HepG2 (cell line): Measurements from ENCODE around the gene ARPP21. TPM values are rescaled to one million over a fixed set of nuclear protein-coding genes. Genes with fewer than 3 reads are reported as not detected.

ENCODE experiments used
- ATAC-seq: fragments of 200-7000 bp; cut with Tn5 transposase; 3 replicates; pipeline ENCODE4 v1.9.1; 2020; ENCODE audit warnings: mild to moderate bottlenecking, moderate library complexity
- BruUV-seq: library from RNA; stranded (reverse); fragments of 400-500 nt; replicated peaks from 2 replicates; lab custom pipeline; 2021; lab: Mats Ljungman, UMichigan
- CTCF ChIA-PET: fragments of 300-600 bp; formaldehyde crosslinking; extraction: SDS; loops from one replicate; lab custom pipeline; 2021; ENCODE audit warnings: low total read pairs, inconsistent platforms, low intra/inter-chr PET ratio; lab: Yijun Ruan, JAX
- POLR2A ChIA-PET: fragments of 350-600 bp; sonication (Branson Sonifier 250); formaldehyde crosslinking; loops from one replicate; lab custom pipeline; 2020; ENCODE audit warnings: antibody characterized with exemption, inconsistent platforms; lab: Yijun Ruan, JAX
- DNase-seq: peaks from one replicate; pipeline ENCODE4 v3.0.0-alpha.2; 2015; ENCODE audit warnings: low spot score
- FAIRE-seq: peaks from 3 replicates; lab custom pipeline; 2011; peaks lifted over from hg19 to GRCh38; lab: Jason Lieb, UNC
- H2AFZ ChIP-seq: one replicate; pipeline ENCODE4 v1.6.1; 2011; ENCODE audit warnings: low read length, inconsistent platforms
- H3K27ac ChIP-seq: fragments of 300-600 bp; 3 replicates; pipeline ENCODE4 v1.8.0; 2011; ENCODE audit warnings: mixed run types, mild to moderate bottlenecking, mixed read lengths, low read length, inconsistent platforms; ENCODE audit not compliant: insufficient read depth; ENCODE audit errors: extremely low read length
- H3K27me3 ChIP-seq, 2 experiments: fragments of 200-600 bp in 1 of 2; 2 replicates in 1 of 2; 3 replicates in 1 of 2; pipeline versions ENCODE4 v1.6.0 to v1.8.0; 2011; ENCODE audit warnings: low read length in 2 of 2, mild to moderate bottlenecking in 2 of 2, moderate library complexity in 2 of 2, inconsistent platforms in 1 of 2; ENCODE audit not compliant: insufficient read depth in 2 of 2, control insufficient read depth in 1 of 2
- H3K36me3 ChIP-seq, 2 experiments: fragments of 200-600 bp in 1 of 2; replicated peaks in 1 of 2; 2 replicates in 1 of 2; 3 replicates in 1 of 2; pipeline versions ENCODE4 v1.5.1 to v1.8.0; 2011; ENCODE audit warnings: low read length in 2 of 2, inconsistent platforms in 1 of 2; ENCODE audit not compliant: insufficient read depth in 2 of 2, control insufficient read depth in 1 of 2
- H3K4me1 ChIP-seq: 2 replicates; pipeline ENCODE4 v1.5.1; 2012; ENCODE audit warnings: low read length, inconsistent platforms; ENCODE audit not compliant: insufficient read depth
- H3K4me2 ChIP-seq: 2 replicates; pipeline ENCODE4 v1.6.0; 2011; ENCODE audit warnings: low read depth, low read length, inconsistent platforms
- H3K4me3 ChIP-seq, 3 experiments: fragments of 200-600 bp in 1 of 3; sonication (generic), shearing (Covaris generic) in 1 of 3; replicated peaks in 1 of 3; 2 replicates each; pipeline ENCODE4 v1.5.1; 2011 to 2016; ENCODE audit warnings: low read length in 3 of 3, inconsistent platforms in 2 of 3, low read depth in 2 of 3, mild to moderate bottlenecking in 2 of 3, control low read depth in 1 of 3, mixed read lengths in 1 of 3; ENCODE audit not compliant: insufficient read depth in 1 of 3
- H3K79me2 ChIP-seq: one replicate; pipeline ENCODE4 v1.6.1; 2011; ENCODE audit warnings: low read length, inconsistent platforms; ENCODE audit not compliant: insufficient read depth
- H3K9ac ChIP-seq: 2 replicates; pipeline ENCODE4 v1.6.0; 2011; ENCODE audit warnings: mild to moderate bottlenecking, low read depth, low read length, inconsistent platforms; ENCODE audit not compliant: insufficient read depth
- H3K9me3 ChIP-seq: 2 replicates; pipeline ENCODE4 v1.5.1; 2012; ENCODE audit warnings: mild to moderate bottlenecking, low read length
- H4K20me1 ChIP-seq: 2 replicates; pipeline ENCODE4 v1.6.0; 2011; ENCODE audit warnings: inconsistent platforms, mild to moderate bottlenecking, low read length, moderate library complexity; ENCODE audit not compliant: insufficient read depth
- ARID4A ChIP-seq: sonication (generic); formaldehyde crosslinking; IDR thresholded peaks from 2 replicates; pipeline ENCODE4 v1.5.0; 2020; ENCODE audit warnings: mild to moderate bottlenecking, missing genetic modification reagents, borderline replicate concordance
- ETS1 ChIP-seq: sonication (generic); formaldehyde crosslinking; IDR thresholded peaks from 2 replicates; pipeline ENCODE4 v1.4.0; 2020; ENCODE audit warnings: missing genetic modification reagents
- FOXJ3 ChIP-seq: sonication (generic); formaldehyde crosslinking; IDR thresholded peaks from 2 replicates; pipeline ENCODE4 v1.4.0; 2020; ENCODE audit warnings: missing genetic modification reagents, mild to moderate bottlenecking, borderline replicate concordance
- GPBP1L1 ChIP-seq: sonication (generic); formaldehyde crosslinking; IDR thresholded peaks from 2 replicates; pipeline ENCODE4 v1.5.0; 2020; ENCODE audit warnings: mild to moderate bottlenecking, missing genetic modification reagents
- HOXD1 ChIP-seq: sonication (generic); formaldehyde crosslinking; IDR thresholded peaks from 2 replicates; pipeline ENCODE4 v1.5.0; 2020; ENCODE audit warnings: missing genetic modification reagents
- ISL2 ChIP-seq: sonication (generic); formaldehyde crosslinking; IDR thresholded peaks from 2 replicates; pipeline ENCODE4 v1.5.0; 2020; ENCODE audit warnings: missing genetic modification reagents
- KAT8 ChIP-seq: IDR thresholded peaks from 2 replicates; pipeline ENCODE4 v1.6.1; 2016; ENCODE audit warnings: missing genetic modification reagents, missing compliant biosample characterization
- SRF ChIP-seq: IDR thresholded peaks from 2 replicates; pipeline ENCODE4 v1.6.1; 2011; ENCODE audit warnings: mild to moderate bottlenecking, low read depth, low read length, moderate library complexity
- THAP11 ChIP-seq: IDR thresholded peaks from 2 replicates; pipeline ENCODE4 v1.6.1; 2016; ENCODE audit warnings: missing biosample characterization, missing genetic modification reagents
- ZNF556 ChIP-seq: sonication (generic); formaldehyde crosslinking; IDR thresholded peaks from 2 replicates; pipeline ENCODE4 v1.4.0; 2020; ENCODE audit warnings: mild to moderate bottlenecking, missing genetic modification reagents, borderline replicate concordance
- ZNF850 ChIP-seq: sonication (generic); formaldehyde crosslinking; conservative IDR thresholded peaks from 2 replicates; pipeline ENCODE4 v1.9.0; 2021; ENCODE audit warnings: mild to moderate bottlenecking, missing genetic modification reagents
- WGBS: methylation state at CpG from one replicate; pipeline ENCODE4 v1.1.6; 2017; ENCODE audit warnings: low lambda C conversion rate; 5-methylcytosine and 5-hydroxymethylcytosine counted together
- in situ Hi-C: cut with HindIII; loops from 2 replicates; pipeline ENCODE4 v1.10.0; 2017; ENCODE audit warnings: low pct_unique_long_range_greater_than_20kb; ENCODE audit not compliant: extremely low pct_ligation_motif_present
- intact Hi-C: fragments of 100-400 bp; cut with micrococcal nuclease; formaldehyde crosslinking; loops from one replicate; pipeline ENCODE4 v1.10.0; 2022; ENCODE audit not compliant: unreplicated experiment
- polyA plus RNA-seq, 8 experiments: library from polyadenylated mRNA; depleted of rRNA in 3 of 8; stranded (reverse) in 7 of 8; unstranded in 1 of 8; fragments of >200 nt; fragmentation: Illumina TruSeq in 4 of 8; extraction: Trizol in 4 of 8; gene quantifications; 2 replicates each; pipeline versions ENCODE4 v1.2.1 to v1.2.3, GENCODE V29; 2011 to 2016; ENCODE audit warnings: low read depth in 4 of 8, missing spikeins in 1 of 8, mixed read lengths in 1 of 8; ENCODE audit not compliant: insufficient read depth in 1 of 8
- total RNA-seq, 5 experiments: library from RNA; depleted of rRNA; stranded (reverse); fragments of >200 nt; fragmentation: Illumina TruSeq; extraction: Trizol; gene quantifications; 2 replicates each; pipeline ENCODE4 v1.2.3, GENCODE V29; 2016; ENCODE audit warnings: low read depth in 1 of 5
- TF ChIP-seq, protein P1 (sequence below): sonication (generic); formaldehyde crosslinking; IDR thresholded peaks from 2 replicates; pipeline ENCODE4 v1.8.1; 2022; ENCODE audit warnings: mild to moderate bottlenecking, missing genetic modification reagents
- TF ChIP-seq, protein P2 (sequence below): sonication (generic); formaldehyde crosslinking; IDR thresholded peaks from 2 replicates; pipeline ENCODE4 v1.4.0; 2020; ENCODE audit warnings: missing genetic modification reagents

ARPP21 gene
- total and polyA plus RNA-seq, 2 of the 13 experiments (the other 11 are each of a cell fraction or from before 2014, with no cell fraction given), result not detected

GRCh38 chr3:35708394-35709271 is 69.3 kb downstream of the ARPP21 start:
- Histone ChIP-seq H3K9me3 (no peaks in the 10 kb centered on the region), H3K36me3 (no peaks in the 10 kb centered on the region), H3K4me1 (no peaks in the 10 kb centered on the region), H3K79me2 (no peaks in the 10 kb centered on the region), H3K27ac (no peak overlapping the region), H2AFZ (no peak overlapping the region), H3K27me3 (no peaks in the 10 kb centered on the region), H4K20me1 (no peaks in the 10 kb centered on the region), H3K4me3 (no peak overlapping the region), H3K4me2 (no peak overlapping the region), H3K9ac (no peak overlapping the region)
- ChIA-PET POLR2A (no interaction called here), CTCF (no interaction called here)
- TF ChIP-seq ZNF850 (CRISPR knock-in tag), result no peak
- TF ChIP-seq THAP11 (CRISPR knock-in tag), result no peak
- TF ChIP-seq SRF, result no peak
- TF ChIP-seq ZNF556 (CRISPR knock-in tag), result no peak
- TF ChIP-seq GPBP1L1 (CRISPR knock-in tag), result no peak
- TF ChIP-seq HOXD1 (CRISPR knock-in tag), result no peak
- no peak for TF ChIP-seq ETS1 (CRISPR knock-in tag)
- no peak for TF ChIP-seq ISL2
- TF ChIP-seq KAT8 (CRISPR knock-in tag), result no peak
- TF ChIP-seq FOXJ3 (CRISPR knock-in tag), result no peak
- TF ChIP-seq, protein P1, sequence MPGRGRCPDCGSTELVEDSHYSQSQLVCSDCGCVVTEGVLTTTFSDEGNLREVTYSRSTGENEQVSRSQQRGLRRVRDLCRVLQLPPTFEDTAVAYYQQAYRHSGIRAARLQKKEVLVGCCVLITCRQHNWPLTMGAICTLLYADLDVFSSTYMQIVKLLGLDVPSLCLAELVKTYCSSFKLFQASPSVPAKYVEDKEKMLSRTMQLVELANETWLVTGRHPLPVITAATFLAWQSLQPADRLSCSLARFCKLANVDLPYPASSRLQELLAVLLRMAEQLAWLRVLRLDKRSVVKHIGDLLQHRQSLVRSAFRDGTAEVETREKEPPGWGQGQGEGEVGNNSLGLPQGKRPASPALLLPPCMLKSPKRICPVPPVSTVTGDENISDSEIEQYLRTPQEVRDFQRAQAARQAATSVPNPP (CRISPR knock-in tag), result no peak
- TF ChIP-seq ARID4A (CRISPR knock-in tag), result no peak
- TF ChIP-seq, protein P2, sequence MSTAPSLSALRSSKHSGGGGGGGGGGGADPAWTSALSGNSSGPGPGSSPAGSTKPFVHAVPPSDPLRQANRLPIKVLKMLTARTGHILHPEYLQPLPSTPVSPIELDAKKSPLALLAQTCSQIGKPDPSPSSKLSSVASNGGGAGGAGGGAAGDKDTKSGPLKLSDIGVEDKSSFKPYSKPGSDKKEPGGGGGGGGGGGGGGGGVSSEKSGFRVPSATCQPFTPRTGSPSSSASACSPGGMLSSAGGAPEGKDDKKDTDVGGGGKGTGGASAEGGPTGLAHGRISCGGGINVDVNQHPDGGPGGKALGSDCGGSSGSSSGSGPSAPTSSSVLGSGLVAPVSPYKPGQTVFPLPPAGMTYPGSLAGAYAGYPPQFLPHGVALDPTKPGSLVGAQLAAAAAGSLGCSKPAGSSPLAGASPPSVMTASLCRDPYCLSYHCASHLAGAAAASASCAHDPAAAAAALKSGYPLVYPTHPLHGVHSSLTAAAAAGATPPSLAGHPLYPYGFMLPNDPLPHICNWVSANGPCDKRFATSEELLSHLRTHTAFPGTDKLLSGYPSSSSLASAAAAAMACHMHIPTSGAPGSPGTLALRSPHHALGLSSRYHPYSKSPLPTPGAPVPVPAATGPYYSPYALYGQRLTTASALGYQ (CRISPR knock-in tag), result no peak
- ATAC-seq (no peak), DNase-seq (no peak), FAIRE-seq (no peak)
- WGBS, result 7% methylated on average over 8 of the region's 8 CpGs
- in situ Hi-C loops (no loop called here), intact Hi-C loops (no loop called here)
- BruUV-seq, result no TSS peak
